H1 (cell line): ENCODE results near the gene AKR1C3. TPM values are rescaled to one million over a fixed set of nuclear protein-coding genes. Genes with fewer than 3 reads are reported as not detected.

Experiments used
- CTCF ChIA-PET: fragments of 300-600 bp; sonication (Branson Sonifier 250); formaldehyde crosslinking; loops from one replicate; lab custom pipeline; 2021; ENCODE audit not compliant: partially characterized antibody; lab: Charles Lee
- POLR2A ChIA-PET: fragments of 300-600 bp; sonication (Branson Sonifier 250); formaldehyde crosslinking; loops from one replicate; lab custom pipeline; 2021; ENCODE audit warnings: inconsistent platforms; ENCODE audit not compliant: partially characterized antibody; lab: Charles Lee
- DNase-seq, 2 experiments: peaks; one replicate each; pipeline versions ENCODE4 v3.0.0 to v3.0.0-alpha.2; 2010 to 2022; ENCODE audit warnings: low spot score in 2 of 2, low read depth in 1 of 2, mixed read lengths in 1 of 2
- FAIRE-seq: peaks from 2 replicates; lab custom pipeline; 2011; peaks lifted over from hg19 to GRCh38; lab: Jason Lieb, UNC
- H2AFZ ChIP-seq: 2 replicates; pipeline ENCODE4 v1.8.1; 2012; ENCODE audit warnings: low read length, inconsistent platforms
- H2AK5ac ChIP-seq: 2 replicates; pipeline ENCODE4 v1.6.1; 2013; ENCODE audit warnings: low read depth, low read length
- H2BK120ac ChIP-seq: replicated peaks from 2 replicates; pipeline ENCODE3; 2013; ENCODE audit warnings: low read depth, low read length, inconsistent platforms
- H2BK12ac ChIP-seq: 2 replicates; pipeline ENCODE4 v1.6.1; 2013; ENCODE audit warnings: low read depth, low read length
- H2BK15ac ChIP-seq: 2 replicates; pipeline ENCODE4 v1.6.1; 2013; ENCODE audit warnings: low read length
- H2BK20ac ChIP-seq: 2 replicates; pipeline ENCODE4 v1.6.1; 2013; ENCODE audit warnings: low read length
- H2BK5ac ChIP-seq: 2 replicates; pipeline ENCODE4 v1.6.1; 2013; ENCODE audit warnings: low read depth, low read length
- H3K14ac ChIP-seq: 2 replicates; pipeline ENCODE4 v1.6.1; 2013; ENCODE audit warnings: inconsistent platforms; ENCODE audit not compliant: insufficient read length
- H3K18ac ChIP-seq: 2 replicates; pipeline ENCODE4 v1.6.1; 2013; ENCODE audit warnings: low read length; ENCODE audit errors: extremely low read depth
- H3K23ac ChIP-seq: 2 replicates; pipeline ENCODE4 v1.6.1; 2013; ENCODE audit warnings: inconsistent platforms; ENCODE audit not compliant: insufficient read length
- H3K23me2 ChIP-seq: 2 replicates; pipeline ENCODE4 v1.6.1; 2013; ENCODE audit warnings: low read depth, low read length
- H3K27ac ChIP-seq: 2 replicates; pipeline ENCODE4 v1.6.1; 2011; ENCODE audit warnings: low read depth, low read length, inconsistent platforms
- H3K27me3 ChIP-seq, 4 experiments: replicated peaks in 1 of 4; 1 replicate in 1 of 4; 2 replicates in 3 of 4; pipeline versions ENCODE4 v1.6.1 to v1.8.1; 2011 to 2013; ENCODE audit warnings: low read length in 3 of 4, mild to moderate bottlenecking in 3 of 4, inconsistent platforms in 2 of 4, mixed read lengths in 2 of 4, moderate library complexity in 1 of 4; ENCODE audit not compliant: control insufficient read depth in 3 of 4, insufficient read depth in 3 of 4; ENCODE audit errors: extremely low read depth in 1 of 4
- H3K36me3 ChIP-seq, 4 experiments: 2 replicates each; pipeline versions ENCODE4 v1.6.1 to v1.8.1; 2011 to 2013; ENCODE audit warnings: mild to moderate bottlenecking in 4 of 4, low read length in 3 of 4, moderate library complexity in 2 of 4, control low read depth in 1 of 4, inconsistent platforms in 1 of 4; ENCODE audit not compliant: insufficient read depth in 4 of 4, control insufficient read depth in 2 of 4
- H3K4ac ChIP-seq: replicated peaks from 2 replicates; pipeline ENCODE3; 2013; ENCODE audit warnings: low read length, low read depth, mixed read lengths, inconsistent platforms; ENCODE audit not compliant: insufficient read length
- H3K4me1 ChIP-seq, 4 experiments: replicated peaks in 1 of 4; 1 replicate in 1 of 4; 2 replicates in 3 of 4; pipeline versions ENCODE4 v1.6.1 to v1.8.1; 2011 to 2013; ENCODE audit warnings: low read length in 3 of 4, inconsistent platforms in 2 of 4, mixed read lengths in 1 of 4; ENCODE audit not compliant: insufficient read depth in 4 of 4, control insufficient read depth in 3 of 4
- H3K4me2 ChIP-seq, 2 experiments: 2 replicates each; pipeline versions ENCODE4 v1.6.1 to v1.8.1; 2011 to 2013; ENCODE audit warnings: low read depth in 2 of 2, low read length in 2 of 2, control low read depth in 1 of 2, inconsistent platforms in 1 of 2, mild to moderate bottlenecking in 1 of 2; ENCODE audit not compliant: insufficient read depth in 1 of 2
- H3K4me3 ChIP-seq, 4 experiments: fragments of 200-600, 300-600 bp in 1 of 4; sonication (generic), shearing (Covaris generic), sonication (Bioruptor Twin) in 1 of 4; 2 replicates each; pipeline versions ENCODE4 v1.5.1 to v1.8.1; 2011 to 2016; ENCODE audit warnings: low read length in 4 of 4, low read depth in 3 of 4, control low read depth in 2 of 4, inconsistent platforms in 2 of 4, mild to moderate bottlenecking in 2 of 4, mixed read lengths in 1 of 4, moderate library complexity in 1 of 4; ENCODE audit not compliant: insufficient read depth in 2 of 4; ENCODE audit errors: extremely low read depth in 1 of 4
- H3K56ac ChIP-seq: replicated peaks from 2 replicates; pipeline ENCODE3; 2013; ENCODE audit warnings: low read depth, mild to moderate bottlenecking, mixed read lengths, low read length, inconsistent platforms; ENCODE audit not compliant: insufficient read length
- H3K79me1 ChIP-seq: 2 replicates; pipeline ENCODE4 v1.6.1; 2013; ENCODE audit warnings: low read depth, low read length, control low read depth
- H3K79me2 ChIP-seq, 2 experiments: 2 replicates each; pipeline versions ENCODE4 v1.6.1 to v1.8.1; 2012 to 2013; ENCODE audit warnings: low read length in 2 of 2, mild to moderate bottlenecking in 2 of 2, inconsistent platforms in 1 of 2; ENCODE audit not compliant: insufficient read depth in 2 of 2, control insufficient read depth in 1 of 2
- H3K9ac ChIP-seq, 4 experiments: replicated peaks in 1 of 4; 1 replicate in 1 of 4; 2 replicates in 3 of 4; pipeline versions ENCODE4 v1.6.1 to v1.8.1; 2011 to 2013; ENCODE audit warnings: low read depth in 3 of 4, low read length in 3 of 4, control low read depth in 2 of 4, mild to moderate bottlenecking in 2 of 4, moderate library complexity in 2 of 4, inconsistent platforms in 1 of 4; ENCODE audit errors: extremely low read depth in 1 of 4
- H3K9me3 ChIP-seq, 2 experiments: 2 replicates each; pipeline versions ENCODE4 v1.6.1 to v1.8.1; 2012 to 2013; ENCODE audit warnings: mild to moderate bottlenecking in 2 of 2, moderate library complexity in 2 of 2, control low read depth in 1 of 2, inconsistent platforms in 1 of 2, low read depth in 1 of 2, low read length in 1 of 2, mixed read lengths in 1 of 2; ENCODE audit not compliant: insufficient read depth in 2 of 2
- H4K20me1 ChIP-seq, 2 experiments: replicated peaks in 1 of 2; 2 replicates each; pipeline versions ENCODE3 to v1.8.1; 2011 to 2013; ENCODE audit warnings: inconsistent platforms in 2 of 2, low read length in 2 of 2, mild to moderate bottlenecking in 1 of 2; ENCODE audit not compliant: insufficient read depth in 2 of 2, control insufficient read depth in 1 of 2
- H4K5ac ChIP-seq: 2 replicates; pipeline ENCODE4 v1.6.1; 2013; ENCODE audit warnings: low read length, low read depth, mixed read lengths, inconsistent platforms; ENCODE audit not compliant: insufficient read length
- H4K8ac ChIP-seq: 2 replicates; pipeline ENCODE4 v1.8.0; 2013; ENCODE audit warnings: mild to moderate bottlenecking, moderate library complexity, low read length, inconsistent platforms; ENCODE audit not compliant: insufficient read depth; ENCODE audit errors: extremely low read depth
- H4K91ac ChIP-seq: replicated peaks from 2 replicates; pipeline ENCODE3; 2013; ENCODE audit warnings: low read length, mixed read lengths, inconsistent platforms; ENCODE audit not compliant: insufficient read length
- CBX5 ChIP-seq: fragments of 300-800, 300-1000 bp; sonication (generic); IDR thresholded peaks from 2 replicates; pipeline ENCODE4 v1.7.1; 2016; ENCODE audit warnings: antibody characterized with exemption, low read length, low read depth
- CBX8 ChIP-seq: fragments of 300-800, 300-1000 bp; sonication (generic); IDR thresholded peaks from 2 replicates; pipeline ENCODE4 v1.7.1; 2016; ENCODE audit warnings: low read depth, low read length, borderline replicate concordance
- CEBPB ChIP-seq: IDR thresholded peaks from 2 replicates; pipeline ENCODE4 v1.6.1; 2012; ENCODE audit warnings: low read depth, low read length
- CHD1 ChIP-seq: IDR thresholded peaks from 2 replicates; pipeline ENCODE4 v1.6.1; 2012; ENCODE audit warnings: low read depth, low read length, improper control_type of control experiment
- GTF2F1 ChIP-seq: IDR thresholded peaks from 2 replicates; pipeline ENCODE4 v1.6.1; 2012; ENCODE audit warnings: low read depth, low read length, improper control_type of control experiment, borderline replicate concordance
- JUN ChIP-seq: IDR thresholded peaks from 2 replicates; pipeline ENCODE4 v1.6.1; 2011; ENCODE audit warnings: low read depth, mild to moderate bottlenecking, improper control_type of control experiment, low read length
- JUND ChIP-seq: IDR thresholded peaks from 2 replicates; pipeline ENCODE4 v1.6.1; 2011; ENCODE audit warnings: mild to moderate bottlenecking, improper control_type of control experiment, low read length
- RBBP5 ChIP-seq: IDR thresholded peaks from 2 replicates; pipeline ENCODE4 v1.7.1; 2012; ENCODE audit warnings: low read depth, mild to moderate bottlenecking, inconsistent platforms, low read length, moderate library complexity, borderline replicate concordance
- SIX5 ChIP-seq: IDR thresholded peaks from 2 replicates; pipeline ENCODE4 v1.6.1; 2011; ENCODE audit warnings: mild to moderate bottlenecking, low read depth, low read length
- TCF12 ChIP-seq: IDR thresholded peaks from 2 replicates; pipeline ENCODE4 v1.6.1; 2011; ENCODE audit warnings: low read depth, mild to moderate bottlenecking, low read length
- WGBS, 2 experiments: shearing (Covaris generic) in 1 of 2; methylation state at CpG; one replicate each; pipeline versions ENCODE4 v1.1.6 to v1.1.7; 2013 to 2015; ENCODE audit warnings: low lambda C conversion rate in 2 of 2, mixed read lengths in 2 of 2, inconsistent platforms in 1 of 2, low coverage in 1 of 2, missing lambda C conversion rate in 1 of 2; ENCODE audit not compliant: insufficient replicate concordance in 2 of 2, insufficient coverage in 1 of 2, insufficient read length in 1 of 2; ENCODE audit errors: extremely low coverage in 1 of 2, missing lambda C conversion rate in 1 of 2; 5-methylcytosine and 5-hydroxymethylcytosine counted together
- polyA plus RNA-seq, 7 experiments: library from polyadenylated mRNA; depleted of rRNA in 3 of 7; stranded (reverse) in 5 of 7; unstranded in 2 of 7; fragments of >200 nt in 5 of 7; fragments of 200-250 nt in 2 of 7; gene quantifications; 1 replicate in 5 of 7; 2 replicates in 1 of 7; 4 replicates in 1 of 7; pipeline versions ENCODE4 v1.2.1 to v1.2.3, GENCODE V29; 2011 to 2013; ENCODE audit warnings: missing spikeins in 2 of 7, mixed read lengths in 2 of 7
- total RNA-seq: library from RNA; stranded (reverse); fragmentation: NEBNext Ultra II Directional; extraction: Animal tissue kit (Norgen Biotek cat#: 25700); gene quantifications from 2 replicates; pipeline ENCODE4 v1.2.1, GENCODE V29; 2021

AKR1C3 gene
- total and polyA plus RNA-seq, 2 of the 8 experiments (the other 6 are each of a cell fraction or from before 2014, with no cell fraction given) = 4.6 to 6.9 TPM

DNA sequence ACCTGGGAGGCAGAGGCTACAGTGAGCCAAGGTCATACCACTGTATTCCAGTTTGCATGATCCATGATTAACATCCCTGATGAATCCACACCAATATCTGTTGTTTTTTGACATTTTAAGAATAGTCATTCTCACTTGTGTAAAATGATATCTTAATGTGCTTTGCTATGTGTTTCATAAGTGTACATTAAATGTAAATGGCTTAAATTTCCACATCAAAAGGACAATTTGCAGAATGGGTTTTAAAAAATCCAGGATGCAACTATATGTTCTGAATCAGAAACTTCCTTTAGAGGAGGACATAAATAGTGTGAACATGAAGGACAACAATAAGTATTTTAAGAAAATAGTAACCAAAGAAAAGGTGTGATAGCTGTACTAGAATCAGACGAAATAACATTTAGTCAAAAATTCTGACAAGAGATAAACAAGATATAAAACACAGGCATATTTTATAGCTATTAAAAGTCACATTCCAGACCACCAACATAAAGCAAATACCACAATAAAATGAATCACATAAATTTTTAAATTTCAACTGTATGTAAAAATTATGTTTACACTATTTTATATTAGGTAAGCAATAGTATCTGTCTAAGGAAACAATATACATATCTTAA lies 42.4 kb downstream of the AKR1C3 start:
- Histone ChIP-seq H4K20me1 (no peaks in the 10 kb centered on the region), H2BK120ac (no peak overlapping the region), H2BK12ac (no peak overlapping the region), H2BK20ac (no peak overlapping the region), H3K27me3 (no peaks in the 10 kb centered on the region), H3K4me2 (no peak overlapping the region), H2BK15ac (no peak overlapping the region), H3K79me1 (no peaks in the 10 kb centered on the region), H3K18ac (no peak overlapping the region), H4K8ac (no peak overlapping the region), H3K9ac (no peak overlapping the region), H3K79me2 (no peaks in the 10 kb centered on the region), H3K14ac (no peak overlapping the region), H2AFZ (no peak overlapping the region), H3K27ac (no peak overlapping the region), H4K91ac (no peak overlapping the region), H3K4ac (no peak overlapping the region), H3K56ac (no peak overlapping the region), H3K9me3 (peaks cover 7 to 9% of the 10 kb centered on the region in 2 experiments; a peak in 2 of 4 replicates), H3K36me3 (no peaks in the 10 kb centered on the region), H3K4me3 (no peak overlapping the region), H3K23ac (no peak overlapping the region), H4K5ac (no peak overlapping the region), H2AK5ac (no peak overlapping the region), H3K23me2 (no peaks in the 10 kb centered on the region), H2BK5ac (no peak overlapping the region), H3K4me1 (no peaks in the 10 kb centered on the region)
- no peak for FAIRE-seq
- TF ChIP-seq CHD1 (no peak), TCF12 (no peak), RBBP5 (no peak), CBX8 (no peak), SIX5 (no peak), CEBPB (no peak), JUN (no peak), GTF2F1 (no peak), CBX5 (no peak), JUND (no peak)
- ChIA-PET POLR2A (no interaction called here), CTCF (no interaction called here)
- no peak for DNase-seq
- WGBS, 2 experiments = 79% methylated on average over 1 of the region's 1 CpG; no CpG with 5 or more reads in 1 of the 2 experiments
